Activated CD8-positive, alpha-beta memory T cell treated with anti-CD3 and anti-CD28 coated beads, Interleukin-2, amount 50 U/mL, for 1 hour (primary cell): Measurements from ENCODE around the gene C1QTNF6.
"Not testable (repeated sequence)": the region's sequence is repeated elsewhere in the genome, so short reads cannot be mapped to it uniquely, and the experiment has no call there.

Experiments
- DNase-seq: peaks from one replicate; pipeline ENCODE4 v3.0.0-alpha.2; 2020; ENCODE audit errors: extremely low read depth

C1QTNF6 gene

DNA sequence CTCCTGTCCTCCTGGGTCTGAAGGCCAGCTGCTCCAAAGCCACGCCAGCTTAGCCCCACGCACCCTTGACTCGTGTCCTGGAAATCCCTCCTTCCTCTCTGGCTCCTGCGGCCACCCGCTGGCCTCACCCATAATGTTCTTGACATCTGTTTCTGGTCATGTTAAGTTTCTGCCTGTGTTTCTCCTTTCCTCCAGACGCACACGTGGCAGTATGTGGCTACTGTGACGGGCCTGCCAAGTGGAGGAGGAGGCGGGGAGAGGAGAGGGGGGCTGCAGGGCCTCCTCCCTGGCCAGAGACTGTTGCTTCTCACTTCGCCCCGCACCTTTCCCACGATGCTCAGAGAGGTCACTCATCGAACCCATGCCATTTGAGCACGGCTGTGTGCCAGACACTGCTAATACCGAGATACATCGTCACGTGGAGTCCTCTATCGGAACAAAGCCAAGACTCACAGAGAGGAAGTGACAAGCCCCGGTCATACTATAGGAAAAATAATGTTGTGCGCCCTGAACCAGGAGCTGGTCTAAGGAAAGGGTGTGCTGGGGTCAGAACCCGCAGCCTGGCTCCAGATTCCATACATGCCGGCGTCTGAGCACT lies 11.5 kb downstream of the C1QTNF6 start:
- no peak for DNase-seq

DNA sequence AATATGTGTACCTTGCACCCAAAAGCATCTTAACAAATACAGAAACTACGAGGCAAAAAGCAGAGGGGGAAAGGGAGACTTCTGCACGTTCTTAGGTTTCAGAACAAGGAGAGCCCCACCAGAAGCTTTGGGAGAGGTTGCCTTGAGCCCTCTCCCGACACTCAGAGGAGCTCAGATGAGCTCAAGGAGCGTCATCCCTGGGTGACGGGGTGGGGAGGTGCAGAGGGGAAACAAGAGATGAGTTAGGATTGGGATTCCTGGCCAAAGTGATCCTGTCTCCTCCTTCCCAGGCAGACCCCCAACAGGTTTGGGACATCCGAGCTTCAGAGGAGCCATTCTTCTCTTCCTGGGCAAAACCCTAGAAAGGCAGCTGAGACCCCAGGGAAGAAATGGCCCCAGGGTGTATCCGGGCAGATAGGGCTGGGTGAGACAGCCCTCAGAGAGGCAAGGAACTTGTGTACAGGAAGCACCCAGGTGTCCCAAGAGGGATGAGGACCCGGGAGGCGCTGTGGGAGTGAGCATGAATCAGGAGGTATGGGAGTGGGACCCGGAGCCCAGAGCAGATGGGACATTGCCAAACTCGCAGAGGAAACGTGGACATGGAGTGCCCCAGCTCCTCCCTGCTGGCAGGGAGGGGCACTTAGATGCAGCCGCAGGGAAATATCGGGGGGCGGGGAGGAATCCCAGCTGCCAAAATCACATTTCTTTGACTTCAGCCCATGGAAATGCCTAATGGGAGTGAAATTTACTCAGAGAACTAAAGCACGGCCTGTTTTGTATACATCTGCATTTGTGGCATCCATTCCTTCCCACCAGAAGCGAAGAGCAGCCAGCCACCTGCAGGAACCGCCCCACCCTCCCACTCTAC lies 12.4 kb downstream of the C1QTNF6 start:
- no peak for DNase-seq

DNA sequence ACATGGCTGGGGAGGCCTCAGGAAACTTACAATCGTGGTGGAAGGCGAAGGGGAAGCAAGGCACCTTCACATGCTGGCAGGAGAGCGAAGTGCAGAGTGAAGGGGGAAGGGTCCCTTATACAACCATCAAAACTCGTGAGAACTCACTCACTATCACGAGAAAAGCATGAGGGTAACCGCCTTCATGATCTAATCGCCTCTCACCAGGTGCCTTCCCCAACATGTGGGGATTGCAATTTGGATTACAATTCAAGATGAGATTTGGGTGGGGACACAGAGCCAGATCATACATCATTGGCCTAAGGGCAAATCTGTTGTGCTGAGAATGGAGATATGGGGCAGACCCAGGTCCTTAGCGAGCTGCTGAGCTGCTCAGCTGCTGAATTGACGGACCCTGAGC lies 13.1 kb downstream of the C1QTNF6 start:
- DNase-seq = no peak

DNA sequence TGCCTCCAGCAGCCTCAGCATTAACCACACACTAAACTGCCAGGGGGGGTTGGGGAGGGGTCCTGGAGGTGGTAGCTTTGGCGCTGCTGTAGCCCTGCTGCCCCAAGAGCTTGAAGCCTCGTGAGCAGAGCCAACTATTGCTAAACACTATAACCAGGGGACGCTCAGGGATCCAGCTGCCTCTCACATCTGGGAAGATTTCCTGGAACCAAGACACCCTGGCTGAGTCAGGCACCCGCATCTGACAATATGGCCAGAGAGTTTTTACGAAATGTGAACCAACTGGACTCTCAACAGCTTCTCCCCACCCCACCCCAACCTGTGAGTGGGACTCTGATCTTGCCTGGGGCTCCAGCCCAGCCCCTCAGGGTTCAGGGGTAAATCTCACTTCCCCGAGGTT lies 14.3 kb downstream of the C1QTNF6 start:
- no peak for DNase-seq

DNA sequence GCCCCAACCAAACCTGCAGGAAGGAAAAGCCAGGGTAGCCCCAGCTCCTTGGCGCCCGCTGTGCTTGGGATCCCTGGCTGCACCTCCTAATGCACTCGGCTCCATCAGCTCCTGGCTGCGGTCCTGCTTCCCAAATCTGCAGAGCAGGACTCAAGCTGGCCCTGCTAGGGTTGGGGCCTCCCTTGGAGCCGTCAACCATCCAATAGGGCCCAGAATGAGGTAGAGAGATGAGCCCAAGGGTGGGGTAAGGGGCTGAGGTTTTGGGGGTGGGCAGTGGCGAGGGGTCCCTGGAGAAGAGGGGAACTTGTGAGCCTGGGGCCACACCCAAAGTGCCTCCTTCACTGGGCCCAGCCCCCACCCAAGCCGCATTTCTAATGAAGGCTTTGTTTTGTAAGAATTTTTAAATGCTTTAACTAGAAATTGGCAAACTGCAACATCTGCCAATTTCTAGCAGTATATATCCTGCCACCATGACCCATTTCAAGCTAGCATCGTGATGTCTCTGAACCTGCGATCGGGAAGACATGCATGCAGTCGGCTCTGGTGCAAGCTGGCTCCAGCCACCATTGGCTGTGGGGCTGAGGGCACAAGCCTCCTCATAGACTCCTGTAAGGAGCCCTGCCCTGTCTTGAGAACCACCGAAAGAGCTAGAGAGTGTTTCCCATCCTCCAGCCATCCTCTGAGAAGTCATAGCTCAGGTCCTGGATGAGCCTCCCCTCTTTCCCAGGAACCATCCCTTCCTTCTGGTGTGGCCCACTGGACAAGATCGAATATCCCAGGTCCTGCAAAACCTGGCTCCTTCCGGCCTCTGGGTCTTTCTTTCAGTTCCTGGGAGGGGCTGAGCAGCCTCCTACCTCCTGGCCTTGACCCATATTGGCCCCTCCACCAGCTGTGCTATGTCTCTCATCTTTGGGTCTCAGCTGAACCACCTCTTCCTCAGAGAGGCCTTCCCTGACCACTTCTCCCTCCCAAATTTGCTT lies 15.5 kb downstream of the C1QTNF6 start:
- no peak for DNase-seq

DNA sequence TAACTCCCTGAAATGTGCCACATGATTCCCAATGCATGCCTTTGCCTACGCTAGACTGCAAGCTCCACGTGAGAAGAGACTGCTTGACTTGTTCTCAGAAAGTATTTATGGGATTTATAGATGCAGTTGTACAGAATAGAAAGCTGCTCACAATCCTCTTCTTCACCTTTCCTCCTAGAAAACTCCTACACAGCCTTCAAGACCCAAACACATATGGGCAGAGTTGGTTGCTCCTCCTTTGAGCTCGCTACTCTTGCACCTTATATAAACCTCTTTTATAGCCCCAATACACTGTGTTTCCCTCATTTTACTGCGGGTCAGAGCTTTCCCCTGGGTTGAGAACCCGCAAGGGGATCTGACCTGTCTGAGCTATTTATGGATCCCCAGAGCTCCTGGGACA lies 16.4 kb downstream of the C1QTNF6 start:
- DNase-seq = no peak

DNA sequence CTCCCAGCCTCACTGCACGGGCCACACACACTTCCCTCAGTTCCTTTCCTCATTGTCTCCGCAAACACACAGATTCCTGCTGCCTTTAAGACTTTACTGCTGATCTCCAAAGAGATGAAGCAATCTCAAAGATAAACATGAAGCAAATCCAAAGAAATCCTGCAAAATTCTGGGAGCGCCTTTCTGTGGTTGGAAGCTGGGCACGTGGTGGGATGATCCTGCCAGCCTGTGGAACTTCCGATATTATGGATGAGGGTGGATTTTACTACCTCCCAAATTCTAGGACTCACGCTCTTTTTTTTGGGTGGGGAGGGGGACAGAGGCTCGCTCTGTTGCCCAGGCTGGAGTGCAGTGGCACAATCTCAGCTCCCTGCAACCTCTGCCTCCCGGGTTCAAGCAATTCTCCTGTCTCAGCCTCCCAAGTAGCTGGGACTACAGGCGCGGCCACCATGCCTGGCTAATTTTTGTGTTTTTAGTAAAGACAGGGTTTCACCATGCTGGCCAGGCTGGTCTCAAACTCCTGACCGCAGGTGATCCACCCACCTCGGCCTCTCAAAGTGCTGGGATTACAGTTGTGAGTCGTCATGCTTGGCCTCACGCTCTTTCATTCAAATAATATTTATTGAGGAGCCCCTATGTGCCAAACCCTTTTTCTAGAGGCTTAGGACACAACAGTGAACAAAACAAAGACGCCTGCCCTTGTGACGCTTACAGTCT lies 17.2 kb downstream of the C1QTNF6 start:
- not testable (repeated sequence) for DNase-seq

DNA sequence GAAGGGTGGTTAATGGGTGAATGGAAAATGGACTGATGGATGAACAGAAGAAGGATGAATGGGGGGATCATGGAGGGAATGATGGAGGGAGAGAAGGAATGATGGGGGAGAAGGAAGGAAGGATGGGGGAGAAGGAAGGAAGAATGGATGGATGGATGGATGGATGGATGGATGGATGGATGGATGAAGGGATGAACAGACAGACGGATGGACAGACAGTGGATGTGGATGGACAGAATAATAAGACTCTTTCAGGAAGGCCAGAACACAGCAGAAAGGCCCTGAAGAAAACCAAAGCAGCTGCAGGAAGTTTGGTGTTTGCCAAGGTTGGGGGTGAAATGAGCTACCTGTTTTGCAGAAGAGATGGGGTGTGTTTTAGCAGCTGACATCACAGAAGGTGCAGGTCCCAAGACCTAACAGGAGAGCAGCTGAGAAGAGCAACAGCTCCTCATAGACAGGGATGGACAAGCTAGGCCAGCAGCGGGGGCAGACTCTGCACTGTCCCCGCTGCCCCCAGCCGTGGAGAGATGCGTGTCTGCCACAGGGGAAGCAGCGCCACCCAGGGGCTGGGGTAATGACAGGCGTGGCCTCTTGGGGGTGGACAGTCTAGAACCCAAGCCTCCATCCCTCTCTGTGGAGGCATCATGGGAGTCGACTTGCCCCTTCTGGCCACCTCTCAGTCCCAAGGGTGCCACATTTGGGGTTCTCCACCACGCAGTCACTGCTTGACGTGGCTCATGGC lies 17.9 kb downstream of the C1QTNF6 start:
- no peak for DNase-seq

DNA sequence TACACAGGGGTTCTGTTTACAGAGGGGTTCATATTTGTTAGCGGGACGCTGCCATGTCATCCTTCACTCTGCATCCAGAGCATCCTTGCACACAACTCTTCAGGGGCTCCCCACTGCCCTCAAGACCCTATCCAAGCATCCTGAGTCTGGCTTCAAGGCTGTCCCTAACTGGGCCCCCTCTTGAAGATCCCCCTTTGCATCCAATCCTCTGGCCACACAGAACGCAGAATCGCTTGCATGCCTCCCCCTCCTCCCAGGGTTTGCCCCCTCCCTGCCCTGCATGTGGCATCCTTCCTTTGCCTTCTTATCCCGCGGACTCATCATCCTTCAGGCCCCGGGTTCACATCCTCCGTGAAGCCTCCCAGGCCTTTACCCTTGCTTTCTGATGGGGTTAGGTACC lies 18.6 kb downstream of the C1QTNF6 start:
- DNase-seq = no peak

DNA sequence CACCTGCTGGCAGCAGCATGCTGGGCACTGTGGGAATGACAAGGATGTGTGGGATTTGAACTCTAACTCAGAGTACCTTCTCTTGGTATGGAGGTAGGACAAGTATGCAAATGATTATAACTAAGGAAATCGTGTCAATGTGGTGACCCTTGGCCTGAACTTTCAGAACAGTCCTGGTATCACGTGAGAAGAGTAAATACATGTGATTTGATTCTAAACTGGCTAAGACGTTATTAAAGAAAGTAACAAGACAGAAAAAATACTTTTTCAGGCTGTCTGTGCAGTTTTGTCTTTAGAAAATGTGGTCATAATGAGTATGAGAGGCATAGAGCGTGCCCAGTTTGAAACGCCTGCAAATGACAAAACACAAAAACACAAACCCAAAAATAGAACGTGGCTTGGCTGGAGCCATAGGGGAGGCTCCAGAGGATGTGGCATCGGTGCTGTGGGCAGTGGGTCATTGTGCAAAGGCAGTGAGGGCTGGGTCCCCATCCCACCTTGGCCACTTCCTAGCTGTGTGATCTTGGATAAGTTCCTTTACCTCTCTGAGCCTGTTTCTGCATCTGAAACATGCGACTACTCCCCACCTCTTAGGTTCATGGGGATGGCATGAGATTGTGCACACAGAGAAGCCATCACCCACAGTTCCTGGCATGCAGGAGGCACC lies 19.9 kb downstream of the C1QTNF6 start:
- no peak for DNase-seq

DNA sequence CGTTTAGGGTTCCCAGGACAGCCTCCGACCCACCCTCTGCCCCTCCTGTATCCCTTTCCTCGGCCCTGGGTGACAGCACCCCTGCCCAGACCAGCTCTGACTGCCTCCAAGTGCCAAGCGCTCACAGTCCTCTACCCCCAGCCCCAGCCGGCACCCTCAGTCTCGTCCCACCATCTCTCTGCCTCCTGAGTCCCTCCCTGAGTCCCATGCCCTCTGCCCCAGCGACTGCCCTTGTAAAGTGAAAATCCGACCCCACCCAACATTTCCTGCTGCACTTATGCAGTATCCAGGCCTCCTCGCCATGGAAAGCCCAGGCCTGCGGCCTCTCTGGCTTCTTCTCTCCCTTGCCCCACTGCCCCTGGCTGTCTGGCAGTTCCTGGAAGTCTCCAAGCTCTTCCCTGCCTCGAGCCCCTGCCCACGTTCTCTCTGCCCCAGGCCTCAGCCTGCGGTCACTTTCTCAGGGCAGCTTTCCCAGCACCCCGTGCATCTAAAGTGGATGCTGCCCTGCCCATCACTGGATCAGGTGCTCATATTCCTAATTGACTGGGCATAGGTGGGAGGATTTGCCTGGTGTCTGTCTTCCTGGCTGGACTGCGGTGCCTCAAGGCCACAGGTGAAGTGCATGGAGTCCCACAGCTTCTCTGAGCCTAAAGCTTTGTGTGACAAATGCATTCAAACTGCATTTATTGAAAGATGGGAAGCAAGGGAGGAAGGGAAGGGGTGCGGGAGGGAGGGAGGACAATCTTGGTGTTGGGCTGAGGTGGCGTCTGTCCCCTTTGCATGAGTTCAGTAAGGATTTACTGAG lies 20.7 kb downstream of the C1QTNF6 start:
- DNase-seq = no peak

DNA sequence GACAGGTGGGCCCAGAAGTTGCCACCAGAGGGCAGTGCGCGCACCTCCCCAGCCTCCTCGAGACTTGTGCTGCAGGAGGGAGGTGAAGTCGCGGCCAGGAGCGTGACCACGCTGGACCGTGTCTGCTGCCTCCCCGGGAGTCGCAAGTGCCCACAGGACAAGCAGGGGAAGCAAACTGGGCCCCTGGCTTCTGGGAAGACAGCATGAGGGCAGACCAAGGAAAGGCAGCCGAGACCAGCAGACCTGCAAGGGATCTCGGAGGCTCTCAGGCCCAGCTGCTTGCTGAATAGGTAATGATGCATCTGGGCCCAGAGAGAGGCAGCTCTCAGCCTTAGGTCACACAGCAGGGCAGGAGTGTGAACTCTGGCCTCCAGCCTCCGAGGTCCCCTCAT lies 21.4 kb downstream of the C1QTNF6 start:
- DNase-seq = no peak

DNA sequence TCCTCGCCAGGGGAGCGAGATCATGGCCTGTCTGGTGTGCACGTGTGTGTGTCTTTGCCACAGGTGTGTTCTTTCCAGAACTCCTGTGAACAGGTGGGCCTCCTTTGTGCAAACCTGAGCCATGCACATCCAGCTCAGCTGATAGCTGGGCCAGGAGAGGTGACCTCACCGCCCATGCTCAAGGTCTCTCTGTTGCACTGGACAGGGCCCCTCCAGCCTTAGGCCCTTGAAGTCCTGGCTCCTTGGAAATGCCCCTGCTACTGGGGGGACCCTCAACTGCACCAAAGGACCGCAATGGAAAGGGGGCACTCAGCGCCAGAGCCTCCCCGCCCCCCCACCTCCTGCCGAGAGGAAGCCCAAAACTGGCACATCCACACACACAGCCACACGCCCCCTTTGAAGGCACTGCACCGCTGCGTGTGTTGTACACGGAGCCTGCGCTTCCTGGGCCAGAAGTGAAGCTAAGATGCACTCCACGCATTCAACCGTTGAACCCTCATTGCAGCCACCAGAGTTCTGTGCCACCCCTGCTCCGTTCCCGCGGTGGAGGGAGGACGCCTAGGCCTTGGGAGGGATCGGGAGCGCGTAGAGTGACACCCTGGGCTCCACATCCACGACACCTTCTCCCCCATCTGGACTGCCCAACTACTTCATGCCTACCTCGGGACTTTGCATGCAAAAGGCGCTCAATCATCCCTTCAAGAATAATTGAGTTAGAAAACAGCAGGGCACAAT lies 21.9 kb downstream of the C1QTNF6 start:
- no peak for DNase-seq

DNA sequence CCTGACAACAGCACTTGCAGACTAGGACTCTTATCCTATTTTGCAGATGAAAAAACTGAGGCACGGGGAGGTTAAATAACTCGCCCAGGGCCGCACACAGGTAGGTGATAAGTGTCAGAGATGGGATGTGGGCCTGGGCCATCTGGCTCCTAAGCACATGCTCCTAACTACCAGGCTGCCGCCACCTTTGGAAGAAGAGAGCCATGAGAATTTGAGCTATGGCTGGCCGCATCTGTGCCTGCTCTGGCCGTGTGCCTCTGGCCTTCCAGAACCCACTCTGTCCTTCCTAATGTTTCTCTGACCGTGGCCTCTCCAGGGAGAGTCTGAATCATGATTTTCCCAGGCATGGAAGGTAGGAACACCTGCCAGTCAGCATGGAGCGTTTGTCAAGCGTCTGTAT lies 23.0 kb downstream of the C1QTNF6 start:
- no peak for DNase-seq

DNA sequence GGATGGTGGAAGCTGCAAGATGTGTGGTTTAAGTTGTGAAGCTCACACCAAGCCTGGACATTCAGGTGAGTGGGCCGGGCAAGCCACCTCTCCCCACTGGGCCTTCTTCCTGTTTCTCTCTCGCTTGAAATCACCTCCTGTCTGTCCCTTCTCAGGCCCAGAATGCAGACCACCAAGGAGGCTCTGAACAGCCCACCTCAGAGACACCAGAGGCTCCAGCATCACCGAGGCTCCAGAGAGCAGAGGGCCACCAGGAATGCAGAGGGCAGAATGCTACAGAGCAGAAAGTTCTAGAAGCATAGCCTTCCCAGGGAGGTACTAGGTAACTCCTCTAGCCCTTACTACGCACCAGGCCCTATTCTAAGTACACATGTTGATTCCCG lies 23.6 kb downstream of the C1QTNF6 start:
- DNase-seq = no peak

DNA sequence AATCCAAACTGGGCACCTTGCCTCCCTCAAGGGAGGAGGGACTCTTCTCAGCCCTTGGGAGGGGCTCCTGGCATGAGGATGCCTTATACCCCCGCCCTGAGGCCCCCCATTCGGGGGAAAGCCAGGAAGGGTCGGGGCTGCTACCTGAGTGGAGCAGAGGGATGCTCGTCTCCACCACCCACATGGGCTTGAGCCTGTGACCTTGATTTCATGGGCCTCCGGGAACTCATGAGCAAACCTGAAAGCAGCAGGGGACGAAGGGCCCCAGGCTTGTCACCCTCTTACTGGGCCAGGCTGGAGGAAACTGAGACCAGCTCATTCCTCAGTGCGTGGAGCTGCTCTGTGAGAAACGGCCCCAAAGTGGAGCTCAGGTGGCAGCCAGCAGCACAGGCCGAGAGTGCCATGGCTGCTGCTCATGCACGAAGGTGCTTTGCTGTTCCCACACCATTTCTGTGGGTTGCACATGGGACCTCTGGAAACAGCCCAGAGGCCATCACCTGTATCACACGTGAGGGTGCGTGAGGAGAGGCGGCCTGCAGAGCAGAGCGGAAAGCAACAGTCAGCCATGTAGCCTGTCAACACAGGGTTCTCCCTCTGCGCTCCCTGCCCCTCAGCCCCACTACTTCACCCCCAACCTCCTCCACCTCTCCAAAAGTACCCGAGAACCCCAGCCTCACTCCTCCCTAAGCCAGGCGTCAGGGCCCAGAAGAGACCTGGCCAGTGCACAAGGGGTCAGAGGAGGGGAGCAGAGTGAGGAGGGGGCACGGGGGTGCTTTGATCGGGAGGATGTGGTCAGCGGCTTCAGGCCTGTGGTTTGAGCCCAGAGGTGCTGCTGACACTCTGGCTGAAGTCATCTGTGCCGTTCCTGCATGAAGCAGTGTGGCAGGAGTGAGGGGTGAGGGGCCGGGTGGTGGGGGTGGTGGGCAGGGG lies 24.2 kb downstream of the C1QTNF6 start:
- no peak for DNase-seq

DNA sequence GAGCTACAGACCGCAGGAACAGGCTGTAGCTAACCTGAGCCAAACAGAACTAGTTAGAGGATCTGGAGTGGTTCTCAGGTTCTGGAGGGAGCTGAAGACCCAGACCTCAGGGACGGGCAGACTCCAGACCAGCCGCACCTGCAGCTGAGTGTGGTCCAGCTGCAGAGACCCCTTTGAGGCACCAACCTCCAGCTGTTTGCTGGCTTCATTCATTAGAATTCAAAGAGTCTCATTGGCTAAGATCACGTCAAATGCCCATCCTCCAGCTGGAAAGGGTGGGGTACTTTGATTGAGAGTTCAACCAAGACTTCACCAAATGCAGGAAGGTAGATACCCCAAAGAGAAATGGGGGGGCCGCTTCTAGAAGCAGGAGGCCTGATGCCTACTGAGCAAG lies 25.0 kb downstream of the C1QTNF6 start:
- no peak for DNase-seq
